Measurements from ENCODE around the gene RPTOR. TPM values are rescaled to one million over a fixed set of nuclear protein-coding genes. Genes with fewer than 3 reads are reported as not detected.

Gene RPTOR
- total RNA-seq, 6 donors from 2014 or later, result 26.8 to 109 (median 36.8) TPM

GRCh38 chr17:80592243-80592642, 47.6 kb downstream of the RPTOR start:
- TF ChIP-seq CTCF (IDR thresholded peaks at IDR 0.05), result no peak
- TF ChIP-seq POLR2AphosphoS5 (IDR thresholded peaks at IDR 0.05), result no peak
- TF ChIP-seq EP300 (IDR thresholded peaks at IDR 0.05), result no peak
- TF ChIP-seq POLR2A (IDR thresholded peaks at IDR 0.05), result no peak
- ATAC-seq (ENCODE audit: low FRiP score in 2 of 2) (no peak), DNase-seq (no peak)
- no peak overlapping the region for H3K4me3 ChIP-seq
- H3K27ac ChIP-seq, result no peak overlapping the region
- 67 to 69% methylated on average over 5 of the region's 5 CpGs for WGBS, 2 donors
- H3K4me1 ChIP-seq, result peaks cover 0 to 1% (median 0%) of the 10 kb centered on the region in 4 donors
- no peaks in the 10 kb centered on the region for H3K27me3 ChIP-seq
- no peaks in the 10 kb centered on the region for H3K36me3 ChIP-seq
- no peaks in the 10 kb centered on the region for H3K9me3 ChIP-seq

- H3K4me1 ChIP-seq, result no peaks in the 10 kb centered on the region
- DNase-seq (no peak), ATAC-seq (ENCODE audit: low FRiP score in 2 of 2) (no peak)
- H3K9me3 ChIP-seq, result no peaks in the 10 kb centered on the region
- H3K27ac ChIP-seq, result no peak overlapping the region
- no peak overlapping the region for H3K4me3 ChIP-seq
- TF ChIP-seq POLR2A (IDR thresholded peaks at IDR 0.05) (no peak), POLR2AphosphoS5 (IDR thresholded peaks at IDR 0.05) (no peak), EP300 (IDR thresholded peaks at IDR 0.05) (no peak), CTCF (IDR thresholded peaks at IDR 0.05) (no peak)
- H3K36me3 ChIP-seq, result no peaks in the 10 kb centered on the region
- 89 to 93% methylated on average over 8 of the region's 8 CpGs for WGBS, 2 donors
- H3K27me3 ChIP-seq, result no peaks in the 10 kb centered on the region
These were observed 48.5 kb downstream of the RPTOR start for GRCh38 chr17:80593181-80593580.

- TF ChIP-seq POLR2A (IDR thresholded peaks at IDR 0.05) (no peak), POLR2AphosphoS5 (IDR thresholded peaks at IDR 0.05) (no peak), CTCF (IDR thresholded peaks at IDR 0.05) (no peak), EP300 (IDR thresholded peaks at IDR 0.05) (no peak)
- Histone ChIP-seq H3K36me3 (no peaks in the 10 kb centered on the region), H3K27me3 (no peaks in the 10 kb centered on the region), H3K27ac (no peak overlapping the region), H3K9me3 (no peaks in the 10 kb centered on the region), H3K4me3 (no peak overlapping the region), H3K4me1 (peaks cover 0 to 3% (median 1%) of the 10 kb centered on the region in 4 donors)
- ATAC-seq (ENCODE audit: low FRiP score in 2 of 2) (no peak), DNase-seq (no peak)
- WGBS, 2 donors, result 82 to 84% methylated on average over 9 of the region's 9 CpGs
These were observed 50.0 kb downstream of the RPTOR start for GRCh38 chr17:80594431-80595269.

GRCh38 chr17:80596760-80597608, 52.3 kb downstream of the RPTOR start:
- ATAC-seq (ENCODE audit: low FRiP score in 2 of 2) (no peak), DNase-seq (no peak)
- Histone ChIP-seq H3K36me3 (no peaks in the 10 kb centered on the region), H3K4me3 (no peak overlapping the region), H3K27me3 (no peaks in the 10 kb centered on the region), H3K27ac (no peak overlapping the region), H3K4me1 (peaks cover 3 to 16% (median 10%) of the 10 kb centered on the region in 4 donors), H3K9me3 (no peaks in the 10 kb centered on the region)
- 86 to 88% methylated on average over 12 of the region's 12 CpGs for WGBS, 2 donors
- TF ChIP-seq POLR2AphosphoS5 (IDR thresholded peaks at IDR 0.05) (no peak), POLR2A (IDR thresholded peaks at IDR 0.05) (no peak), EP300 (IDR thresholded peaks at IDR 0.05) (no peak), CTCF (IDR thresholded peaks at IDR 0.05) (no peak)

All from upper lobe of left lung (tissue), 6 donors.